Upper lobe of left lung (tissue), 4 donors: ENCODE results near the gene CPLANE1.

Experiments
- POLR2A ChIP-seq, 4 donors: fragments of 450-650 bp; IDR thresholded peaks; one replicate each; pipeline ENCODE4 v1.5.1; 2016 to 2017; ENCODE audit warnings: antibody characterized with exemption in 4 of 4, mild to moderate bottlenecking in 2 of 4
- POLR2AphosphoS5 ChIP-seq, 2 donors: sonication (generic); formaldehyde crosslinking; IDR thresholded peaks; one replicate each; pipeline ENCODE4 v1.5.1; 2017; ENCODE audit warnings: antibody characterized with exemption in 2 of 2

DNA sequence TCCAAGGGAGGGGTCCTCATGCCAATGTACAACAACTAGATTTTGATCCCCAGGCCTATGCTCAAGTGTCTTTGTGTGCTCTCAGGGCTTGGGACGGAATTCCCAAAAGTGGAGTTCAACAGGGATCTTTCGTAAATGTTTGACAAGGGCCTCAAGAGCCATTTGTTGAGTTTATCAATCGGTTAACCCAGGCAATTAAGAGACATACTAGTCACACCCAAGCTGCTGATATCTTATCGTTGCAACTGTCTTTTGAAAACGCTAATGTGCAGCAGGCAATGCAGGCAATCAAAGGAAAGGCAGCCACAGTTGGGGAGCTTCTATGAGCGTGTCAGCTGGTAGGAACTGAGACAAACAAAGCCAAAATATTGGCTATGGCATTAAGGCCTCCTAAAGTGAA, 161.2 kb downstream of the CPLANE1 start:
- TF ChIP-seq POLR2A (IDR thresholded peaks at IDR 0.05) (no peak), POLR2AphosphoS5 (IDR thresholded peaks at IDR 0.05) (no peak)
